Tibial artery (tissue), 4 donors: ENCODE data around the gene GSTA4.

Source experiments
- DNase-seq, 2 donors: peaks; one replicate each; pipeline ENCODE4 v3.0.0-alpha.2; 2019
- H3K27ac ChIP-seq, 2 donors: fragments of 200-600 bp; sonication (generic) in 1 of 2; 1 replicate in 1 of 2; 2 replicates in 1 of 2; pipeline ENCODE4 v1.5.1; 2018 to 2019; ENCODE audit warnings: mild to moderate bottlenecking in 1 of 2
- H3K27me3 ChIP-seq, 2 donors: fragments of 200-600 bp; sonication (generic) in 1 of 2; one replicate each; pipeline versions ENCODE4 v1.5.1 to v1.6.0; 2016 to 2019
- H3K36me3 ChIP-seq, 3 donors: fragments of 200-600 bp; sonication (generic) in 2 of 3; one replicate each; pipeline ENCODE4 v1.5.1; 2016 to 2019; ENCODE audit warnings: mild to moderate bottlenecking in 2 of 3
- H3K4me1 ChIP-seq, 4 donors: fragments of 200-600 bp; sonication (generic) in 2 of 4; 1 replicate in 3 of 4; 2 replicates in 1 of 4; pipeline ENCODE4 v1.5.1; 2016 to 2019
- H3K4me3 ChIP-seq, 2 donors: fragments of 200-600 bp; sonication (generic) in 1 of 2; 1 replicate in 1 of 2; 2 replicates in 1 of 2; pipeline ENCODE4 v1.5.1; 2018 to 2019; ENCODE audit warnings: mild to moderate bottlenecking in 2 of 2
- H3K9me3 ChIP-seq, 3 donors: fragments of 200-600 bp; sonication (generic) in 1 of 3; one replicate each; pipeline ENCODE4 v1.5.1; 2016 to 2019
- CTCF ChIP-seq, 2 experiments: fragments of 200-600 bp in 1 of 2; fragments of 450-650 bp in 1 of 2; IDR thresholded peaks; one replicate each; pipeline ENCODE4 v1.5.1; 2017 to 2019; ENCODE audit warnings: antibody characterized with exemption in 2 of 2, mild to moderate bottlenecking in 1 of 2, moderate library complexity in 1 of 2
- intact Hi-C: fragments of 100-400 bp; cut with DNase I; formaldehyde crosslinking; loops from one replicate; pipeline ENCODE4 v1.15.0; 2023; ENCODE audit warnings: low total_unique reads

GSTA4 gene

GRCh38 chr6:53027131-53027718, 32.1 kb upstream of the GSTA4 start:
- no peak overlapping the region for H3K27ac ChIP-seq
- no peak overlapping the region for H3K4me3 ChIP-seq
- H3K36me3 ChIP-seq, result peaks cover 27 to 66% (median 63%) of the 10 kb centered on the region in 3 donors
- H3K27me3 ChIP-seq, result no peaks in the 10 kb centered on the region
- intact Hi-C loops, result no loop called here
- DNase-seq, result no peak
- H3K4me1 ChIP-seq, result no peaks in the 10 kb centered on the region
- no peaks in the 10 kb centered on the region for H3K9me3 ChIP-seq
- TF ChIP-seq CTCF (IDR thresholded peaks at IDR 0.05), result no peak

GRCh38 chr6:53026526-53026925, 31.4 kb upstream of the GSTA4 start:
- no peaks in the 10 kb centered on the region for H3K27me3 ChIP-seq
- intact Hi-C loops, result no loop called here
- no peaks in the 10 kb centered on the region for H3K9me3 ChIP-seq
- no peak overlapping the region for H3K27ac ChIP-seq
- peaks cover 27 to 61% (median 58%) of the 10 kb centered on the region in 3 donors for H3K36me3 ChIP-seq
- no peaks in the 10 kb centered on the region for H3K4me1 ChIP-seq
- H3K4me3 ChIP-seq, result no peak overlapping the region
- no peak for TF ChIP-seq CTCF (IDR thresholded peaks at IDR 0.05)
- no peak for DNase-seq

- TF ChIP-seq CTCF (IDR thresholded peaks at IDR 0.05), result no peak
- no peaks in the 10 kb centered on the region for H3K9me3 ChIP-seq
- H3K27ac ChIP-seq, result no peak overlapping the region
- no peaks in the 10 kb centered on the region for H3K27me3 ChIP-seq
- no peak for DNase-seq
- intact Hi-C loops, result no loop called here
- H3K4me3 ChIP-seq, result no peak overlapping the region
- no peaks in the 10 kb centered on the region for H3K4me1 ChIP-seq
- peaks cover 18 to 39% (median 35%) of the 10 kb centered on the region in 3 donors for H3K36me3 ChIP-seq
Measured at GRCh38 chr6:53023323-53023722, 28.2 kb upstream of the GSTA4 start.

- DNase-seq, result no peak
- Histone ChIP-seq H3K4me3 (no peak overlapping the region), H3K36me3 (peaks cover 18 to 45% (median 40%) of the 10 kb centered on the region in 3 donors), H3K27ac (no peak overlapping the region), H3K27me3 (no peaks in the 10 kb centered on the region), H3K4me1 (peaks cover 0 to 3% (median 2%) of the 10 kb centered on the region in 4 donors), H3K9me3 (no peaks in the 10 kb centered on the region)
- intact Hi-C loops, result no loop called here
- no peak for TF ChIP-seq CTCF (IDR thresholded peaks at IDR 0.05)
Measured at GRCh38 chr6:53020005-53020744, 25.1 kb upstream of the GSTA4 start.

- H3K36me3 ChIP-seq, result peaks cover 18 to 45% (median 39%) of the 10 kb centered on the region in 3 donors
Measured at GRCh38 chr6:53018446-53018845, 23.4 kb upstream of the GSTA4 start.

More at GRCh38 chr6:53018446-53018845, 23.4 kb upstream of the GSTA4 start:
- TF ChIP-seq CTCF (IDR thresholded peaks at IDR 0.05), result no peak
- Histone ChIP-seq H3K4me1 (peaks cover 0 to 21% (median 17%) of the 10 kb centered on the region in 4 donors), H3K27ac (no peak overlapping the region), H3K27me3 (no peaks in the 10 kb centered on the region), H3K9me3 (no peaks in the 10 kb centered on the region), H3K4me3 (no peak overlapping the region)
- no peak for DNase-seq
- intact Hi-C loops, result no loop called here
